HG02973 (cell line): ENCODE measurements around the gene RASGRF2.

Experiments used
- ATAC-seq: cut with Tn5 transposase; IDR thresholded peaks from one replicate; pipeline ENCODE4 v1.9.1; 2021; ENCODE audit warnings: moderate library complexity; ENCODE audit not compliant: unreplicated experiment

Gene RASGRF2

DNA sequence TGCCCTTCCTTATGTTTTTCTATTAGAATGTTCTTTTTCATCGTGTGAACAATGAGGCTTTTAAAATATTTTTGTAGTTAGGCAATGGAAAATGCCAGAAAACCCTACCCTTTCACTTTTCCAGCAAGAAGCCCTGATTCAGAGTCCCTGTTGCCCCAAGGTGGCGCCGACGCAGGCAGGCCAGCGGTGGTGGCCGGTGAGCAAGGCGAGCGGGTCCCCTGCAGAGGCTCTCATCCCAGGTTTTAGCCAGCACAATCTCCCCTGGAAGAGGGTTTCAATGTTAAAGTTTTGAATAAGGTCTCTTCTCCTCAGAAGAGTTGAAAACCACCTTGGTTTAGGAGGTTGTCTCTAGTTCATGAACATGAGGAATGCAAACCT lies 232.2 kb downstream of the RASGRF2 start:
- no peak for ATAC-seq

DNA sequence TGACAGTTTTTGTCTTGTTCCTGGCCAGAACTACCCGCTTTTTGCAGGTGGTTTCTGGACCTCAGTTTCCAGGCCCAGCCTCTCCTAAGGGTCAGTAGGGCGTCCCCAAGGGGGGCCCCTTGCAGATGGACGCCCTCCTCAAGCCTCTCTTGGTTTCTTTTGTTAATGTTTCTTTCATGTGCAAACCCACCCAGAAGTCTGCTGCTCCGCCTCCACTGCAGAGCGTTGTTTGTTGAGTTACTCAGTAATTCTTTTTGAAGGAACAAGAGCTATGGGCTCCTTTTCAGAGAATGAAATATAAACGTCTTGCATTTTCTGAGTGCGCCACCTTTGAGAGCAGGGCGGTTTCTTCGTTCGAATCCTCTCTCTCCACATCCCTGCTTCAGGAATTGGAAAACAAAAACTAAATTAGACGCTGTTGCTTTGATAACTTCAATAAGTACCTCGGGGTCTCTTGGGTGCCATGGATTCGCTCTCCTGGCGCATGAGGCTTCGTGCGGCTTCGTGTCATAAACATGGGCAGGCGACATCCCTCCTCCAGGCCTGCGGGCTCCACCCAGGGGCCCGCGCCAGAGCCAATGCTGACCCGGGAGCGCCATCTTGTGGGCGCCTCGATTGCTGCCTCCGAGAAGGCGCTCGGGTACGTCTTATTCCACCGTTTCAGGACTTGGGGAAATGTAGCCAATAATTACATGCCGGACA lies 234.6 kb downstream of the RASGRF2 start:
- peak; percentile 78 for ATAC-seq

DNA sequence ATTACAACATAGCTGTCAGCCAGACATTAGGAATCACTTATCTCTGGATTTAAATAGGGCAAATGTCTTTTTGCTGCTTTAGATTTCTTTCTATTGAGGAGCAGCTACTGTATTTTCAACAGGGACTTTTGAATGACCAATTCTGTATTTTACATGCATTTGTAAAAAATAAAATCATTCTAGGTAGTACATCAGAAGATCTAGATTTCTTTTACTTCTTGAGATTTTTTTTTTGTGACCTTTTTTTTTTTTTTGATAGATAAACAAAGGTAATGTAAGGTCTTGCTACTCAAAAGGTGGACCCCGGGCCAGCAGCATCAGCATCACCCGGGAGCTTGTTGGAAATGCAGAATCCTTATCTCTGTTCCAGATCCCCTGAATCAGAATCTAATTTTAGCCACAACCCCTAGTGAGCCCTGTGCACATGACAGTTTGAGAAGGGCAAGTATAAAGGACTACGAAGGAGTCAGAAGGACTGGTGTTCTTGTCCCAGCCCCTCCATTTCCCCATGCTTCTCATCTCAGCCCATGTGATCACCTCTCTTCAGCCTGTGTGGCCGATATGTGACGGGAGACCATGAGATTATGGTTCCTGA lies 235.3 kb downstream of the RASGRF2 start:
- no peak for ATAC-seq

DNA sequence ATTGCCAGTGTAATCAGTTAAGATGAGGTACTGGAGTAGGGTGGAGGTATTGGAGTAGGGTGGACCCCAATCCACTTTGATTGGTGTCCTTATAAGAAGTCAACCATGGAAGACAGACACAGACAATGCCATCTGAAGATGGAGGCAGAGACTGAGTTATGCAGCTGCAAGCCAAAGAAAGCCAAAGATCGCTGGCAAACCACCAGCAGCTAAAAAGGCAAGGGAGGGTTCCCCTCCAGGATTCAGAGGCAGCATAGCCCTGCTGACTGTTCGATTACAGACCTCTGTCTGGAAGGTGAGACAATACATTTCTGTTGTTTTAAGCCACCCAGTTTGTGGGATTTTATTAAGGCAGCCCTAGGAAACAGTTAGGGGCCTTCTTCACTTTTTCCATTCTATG lies 242.5 kb downstream of the RASGRF2 start:
- ATAC-seq: no peak

DNA sequence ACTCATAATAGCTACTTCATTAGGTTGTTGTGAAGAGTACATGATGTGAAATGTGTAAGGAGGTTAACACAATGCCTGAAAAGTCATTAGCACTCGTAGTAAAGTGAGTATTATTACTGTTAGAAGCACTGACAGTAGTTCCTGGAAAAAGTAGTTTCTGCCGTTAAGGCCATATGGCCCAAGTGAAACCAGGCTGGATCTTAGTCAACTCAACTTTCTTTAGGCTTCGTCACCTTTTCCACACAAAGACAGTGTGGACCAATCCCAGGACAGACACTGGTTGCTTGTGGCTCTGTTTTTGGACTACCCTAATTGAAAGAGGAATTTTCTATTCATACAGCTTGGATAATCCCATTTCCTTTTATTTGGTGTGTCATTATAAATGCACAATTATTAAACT lies 243.6 kb downstream of the RASGRF2 start:
- ATAC-seq: peak; percentile 47

DNA sequence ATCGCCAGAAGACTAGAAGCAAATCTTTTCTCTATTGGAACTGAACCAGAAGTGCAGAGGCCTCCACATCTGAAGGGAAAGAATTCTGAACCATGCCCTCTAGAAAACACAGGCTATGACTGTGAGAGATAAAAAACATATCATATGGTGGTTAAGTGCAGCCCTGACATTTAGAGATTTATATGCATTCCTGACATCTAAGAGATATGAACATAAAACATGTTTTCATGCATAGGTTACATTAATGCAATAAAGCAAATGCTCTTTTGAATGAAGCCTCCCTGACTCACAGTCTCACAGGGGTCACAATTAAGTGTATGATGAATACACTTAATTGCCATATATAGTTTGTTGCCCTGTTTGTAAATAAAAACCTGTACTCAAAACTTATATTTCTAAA lies 244.0 kb downstream of the RASGRF2 start:
- ATAC-seq: no peak

DNA sequence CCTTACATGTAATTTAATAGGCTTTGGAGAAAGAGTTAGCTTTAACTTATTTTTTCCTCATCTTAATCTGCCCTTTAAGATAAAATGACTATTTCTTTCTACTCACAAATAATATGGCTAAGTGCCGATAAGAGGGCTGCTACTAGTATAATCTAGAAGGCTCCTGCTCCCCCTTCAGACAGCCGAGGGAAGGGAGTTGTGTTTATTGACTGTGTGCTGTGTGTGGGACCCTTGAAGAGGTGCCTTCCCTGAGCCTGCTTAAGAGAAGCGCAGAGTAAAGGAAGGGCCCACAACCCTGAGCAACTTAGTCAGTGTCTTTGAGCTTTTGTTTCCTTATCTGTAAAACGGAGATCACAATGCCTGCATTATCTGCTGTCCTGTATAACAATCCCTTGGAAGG lies 244.9 kb downstream of the RASGRF2 start:
- ATAC-seq: no peak

DNA sequence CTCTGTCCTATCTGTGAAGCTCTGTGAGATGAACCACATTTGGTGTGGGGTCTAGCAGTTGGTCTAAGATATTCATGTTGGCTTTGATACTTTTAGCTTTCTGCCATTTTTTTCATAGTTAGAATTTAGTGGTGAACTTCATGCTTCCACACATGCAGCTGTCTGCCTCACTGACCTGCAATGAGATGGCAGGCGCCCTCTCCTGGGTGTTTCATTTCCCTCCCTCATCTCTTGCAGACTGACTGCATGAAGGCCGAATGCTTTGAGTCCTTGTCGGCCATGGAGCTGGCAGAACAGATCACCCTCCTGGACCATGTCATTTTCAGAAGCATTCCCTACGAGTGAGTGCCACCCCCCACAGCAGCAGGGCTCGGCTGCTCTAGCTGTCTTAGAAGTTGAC lies 246.8 kb downstream of the RASGRF2 start:
- ATAC-seq: no peak

DNA sequence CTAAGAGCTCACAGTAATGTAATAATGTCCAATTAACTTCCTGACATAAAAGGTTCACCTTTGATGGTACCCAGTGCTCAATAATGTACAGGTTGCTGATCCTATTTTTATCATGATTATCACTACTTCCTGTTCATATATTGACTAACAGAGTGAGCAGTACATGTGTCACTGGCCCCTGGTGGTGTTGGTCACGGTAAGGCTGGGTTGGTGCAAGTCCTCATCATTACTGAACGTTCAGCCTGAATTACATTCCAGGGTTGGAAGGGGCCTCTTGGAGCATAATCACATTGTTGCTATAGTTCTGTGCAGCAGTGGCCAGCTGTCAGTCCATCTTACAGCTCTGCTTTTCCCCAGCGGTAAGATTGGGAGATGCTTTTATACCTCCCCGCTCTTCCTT lies 248.7 kb downstream of the RASGRF2 start:
- ATAC-seq: no peak

DNA sequence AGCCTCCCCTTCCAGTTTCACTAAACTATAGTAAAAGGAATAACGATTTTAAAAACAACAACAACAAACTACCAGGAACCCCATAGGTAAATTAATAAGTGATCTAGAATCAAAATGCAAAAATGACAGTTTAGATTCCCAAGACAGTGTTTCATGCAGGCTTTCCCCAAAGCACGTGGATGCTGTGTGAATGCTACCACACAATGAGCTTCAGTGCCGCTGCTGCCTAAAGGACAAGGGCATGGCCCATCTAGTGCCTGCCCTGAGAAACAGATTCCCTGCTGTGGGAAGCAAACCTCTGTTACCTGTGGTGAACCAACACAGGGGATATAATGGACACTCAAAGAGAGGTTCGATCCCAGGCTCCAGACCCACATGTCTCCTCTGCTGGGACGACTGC lies 249.2 kb downstream of the RASGRF2 start:
- ATAC-seq: no peak

DNA sequence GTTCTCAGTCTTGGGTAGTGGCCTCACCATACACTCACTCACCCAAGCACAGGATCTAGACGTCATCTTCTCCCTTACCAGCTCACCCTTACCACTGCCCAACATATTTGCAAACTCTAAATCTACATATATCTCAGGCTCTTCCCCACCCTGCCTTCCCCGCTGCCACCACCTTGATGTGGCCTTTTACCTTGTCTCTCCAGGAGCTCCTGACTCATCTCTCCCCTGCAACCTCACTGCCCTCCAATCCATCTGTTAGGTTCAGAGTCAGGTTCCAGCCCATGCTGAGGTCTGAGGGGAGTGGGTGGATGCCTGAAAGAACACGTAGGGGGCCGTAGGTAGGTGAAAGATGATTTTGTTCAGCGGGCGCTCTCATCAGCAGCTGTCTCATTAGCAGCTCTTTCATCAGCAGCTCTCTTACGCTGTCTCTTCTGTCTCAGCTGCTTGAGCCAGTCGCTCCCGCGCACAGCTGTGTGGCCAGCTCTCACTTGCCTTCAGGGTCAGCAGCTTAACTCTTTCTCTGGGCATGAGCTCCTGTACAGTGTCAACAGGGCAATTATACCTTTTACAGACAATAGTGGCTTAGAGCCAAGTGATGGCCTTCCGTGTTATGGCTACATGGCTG lies 249.8 kb downstream of the RASGRF2 start:
- ATAC-seq: no peak

DNA sequence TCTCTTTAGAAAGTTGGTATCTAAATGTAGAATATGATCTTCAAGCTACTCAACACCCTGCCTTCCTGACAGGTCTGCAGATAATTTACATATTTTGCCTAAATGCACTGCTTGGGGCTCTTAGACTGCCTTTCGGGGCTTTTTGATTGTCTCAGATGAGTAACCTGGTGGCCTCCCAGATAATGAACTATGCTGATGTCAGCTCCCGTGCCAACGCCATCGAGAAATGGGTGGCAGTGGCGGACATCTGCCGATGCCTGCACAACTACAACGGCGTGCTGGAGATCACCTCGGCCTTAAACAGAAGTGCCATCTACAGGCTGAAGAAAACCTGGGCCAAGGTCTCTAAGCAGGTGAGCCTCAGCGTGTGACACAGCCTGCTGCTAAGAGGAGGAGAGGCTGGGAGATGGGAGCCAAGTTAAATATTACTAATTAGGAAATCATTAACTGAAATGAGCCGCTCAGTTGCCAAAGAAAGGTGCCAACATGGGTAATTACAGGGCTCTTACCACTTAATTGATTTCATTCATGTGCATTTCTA lies 252.1 kb downstream of the RASGRF2 start:
- no peak for ATAC-seq

DNA sequence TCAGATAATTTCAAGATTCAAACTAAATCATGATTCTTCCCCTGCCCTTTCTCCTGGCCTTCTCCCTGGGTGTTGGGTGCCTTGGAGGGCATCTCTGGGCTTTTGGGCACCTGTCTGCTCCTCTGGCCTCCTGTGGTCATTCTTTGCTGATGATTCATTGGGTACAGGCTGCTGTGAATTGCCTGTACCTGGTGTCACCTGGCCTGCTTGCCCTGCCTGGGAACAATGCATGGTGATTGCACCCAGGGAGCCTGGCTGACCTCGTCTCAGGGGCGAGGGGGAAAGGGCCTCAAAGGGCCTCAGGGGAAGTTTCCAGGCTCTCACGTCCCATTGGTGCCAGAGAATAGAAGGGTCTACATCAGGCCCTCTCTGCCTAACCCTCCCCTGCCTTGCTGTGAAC lies 252.9 kb downstream of the RASGRF2 start:
- ATAC-seq: no peak

DNA sequence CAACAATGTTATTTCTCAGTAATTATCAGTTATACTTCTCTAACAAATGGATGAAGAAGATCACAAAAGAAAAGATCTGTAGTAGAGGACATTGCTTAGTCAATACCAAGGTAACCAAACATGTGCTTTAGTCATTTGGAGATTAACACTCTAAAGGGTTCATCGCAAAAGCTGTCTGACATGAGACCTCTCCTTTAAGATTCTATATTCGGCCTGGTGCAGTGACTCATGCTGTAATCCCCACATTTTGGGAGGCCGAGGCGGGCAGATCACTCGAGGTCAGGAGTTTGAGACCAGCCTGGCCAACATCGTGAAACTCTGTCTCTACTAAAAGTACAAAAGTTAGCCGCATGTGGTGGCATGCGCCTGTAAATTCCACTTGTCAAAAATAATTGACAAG lies 254.7 kb downstream of the RASGRF2 start:
- ATAC-seq: no peak

DNA sequence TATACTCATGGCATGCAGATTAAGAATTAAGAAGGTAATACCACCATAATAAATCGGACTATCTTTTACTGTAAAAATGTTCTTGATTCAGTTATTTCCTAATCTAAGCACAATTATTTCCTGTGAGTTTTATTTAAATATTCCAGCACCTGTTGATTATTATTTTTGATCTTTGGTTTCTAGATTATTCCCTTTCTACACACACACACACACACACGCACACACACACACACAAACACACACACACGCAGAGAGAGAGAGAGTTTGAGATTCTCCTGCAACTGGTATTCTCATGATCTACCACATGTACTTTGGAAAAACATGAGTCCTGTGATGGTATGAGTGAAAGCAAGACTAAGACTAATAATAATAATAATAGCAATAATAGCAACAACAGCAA lies 256.0 kb downstream of the RASGRF2 start:
- no peak for ATAC-seq

DNA sequence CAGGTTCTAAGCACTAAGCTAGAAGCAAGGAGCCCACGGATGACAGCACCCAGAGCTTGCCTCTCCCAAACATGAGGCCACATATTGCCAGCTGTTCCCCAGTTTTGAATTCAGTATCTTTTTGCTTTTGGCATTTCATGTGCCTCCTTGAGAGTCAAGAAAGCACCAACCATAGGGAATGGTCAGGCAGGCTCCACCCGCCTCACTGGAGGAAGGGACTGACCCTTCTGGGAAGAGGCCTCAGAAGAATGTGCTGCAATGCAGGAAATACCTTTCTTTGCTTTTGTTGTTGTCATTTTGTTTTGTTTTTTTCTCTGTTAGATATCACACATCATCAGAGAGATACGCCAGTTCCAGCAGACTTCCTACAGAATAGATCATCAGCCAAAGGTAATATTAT lies 259.2 kb downstream of the RASGRF2 start:
- ATAC-seq: no peak

DNA sequence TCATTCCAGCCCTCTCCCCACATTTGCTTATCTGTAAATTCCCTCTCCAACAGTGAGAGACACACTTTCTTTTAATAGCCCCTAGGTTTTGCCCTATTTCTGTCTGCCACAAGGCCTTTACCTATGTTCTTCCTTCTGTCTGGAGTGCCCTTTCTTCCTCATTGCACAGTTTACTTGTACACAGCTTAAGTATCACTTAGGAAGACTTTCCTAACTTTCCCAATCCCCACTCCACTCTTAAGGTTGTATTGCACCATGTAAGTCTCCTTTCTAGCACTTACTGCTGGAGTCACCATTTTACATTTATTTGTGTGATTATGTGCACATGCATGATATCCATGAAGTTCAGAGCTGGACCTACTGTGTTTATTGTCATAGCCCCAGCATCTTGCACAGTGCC lies 262.1 kb downstream of the RASGRF2 start:
- ATAC-seq: no peak

DNA sequence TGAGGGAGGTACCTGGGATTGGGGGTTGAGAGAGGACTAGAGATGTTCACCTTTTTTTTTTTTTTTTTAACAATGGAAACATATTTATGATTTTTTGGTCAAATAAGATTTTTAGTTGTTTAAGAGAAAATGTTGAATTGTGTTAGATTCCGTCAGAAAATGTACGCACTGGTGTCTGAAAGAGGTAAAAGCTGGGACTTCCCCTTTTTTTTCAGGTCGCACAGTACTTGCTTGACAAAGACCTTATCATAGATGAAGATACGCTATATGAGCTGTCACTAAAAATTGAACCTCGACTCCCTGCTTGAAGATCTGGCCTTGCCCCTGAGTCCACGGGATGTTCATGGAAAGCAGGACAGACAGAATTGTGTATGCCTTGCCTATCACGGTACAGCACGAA lies 265.3 kb downstream of the RASGRF2 start:
- ATAC-seq: no peak

DNA sequence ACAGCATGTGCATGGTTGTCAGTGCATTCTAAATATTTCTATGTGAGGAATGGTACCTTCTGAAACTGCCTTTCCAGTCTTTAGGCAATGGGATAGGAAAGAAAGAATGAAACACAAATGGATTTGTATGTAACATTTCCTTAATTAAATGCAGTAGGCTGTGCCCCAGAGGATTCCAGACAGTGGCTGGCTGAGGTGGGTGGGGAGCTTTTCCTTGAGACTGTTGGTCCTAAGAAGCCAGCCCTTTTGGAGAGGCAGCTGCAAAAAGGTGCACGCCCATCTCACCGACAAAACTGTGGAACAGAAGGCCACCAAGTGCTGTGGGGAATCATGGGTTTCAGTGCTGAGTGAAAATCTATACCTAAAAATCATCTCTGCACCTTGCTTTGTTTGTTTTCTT lies 266.1 kb downstream of the RASGRF2 start:
- no peak for ATAC-seq

DNA sequence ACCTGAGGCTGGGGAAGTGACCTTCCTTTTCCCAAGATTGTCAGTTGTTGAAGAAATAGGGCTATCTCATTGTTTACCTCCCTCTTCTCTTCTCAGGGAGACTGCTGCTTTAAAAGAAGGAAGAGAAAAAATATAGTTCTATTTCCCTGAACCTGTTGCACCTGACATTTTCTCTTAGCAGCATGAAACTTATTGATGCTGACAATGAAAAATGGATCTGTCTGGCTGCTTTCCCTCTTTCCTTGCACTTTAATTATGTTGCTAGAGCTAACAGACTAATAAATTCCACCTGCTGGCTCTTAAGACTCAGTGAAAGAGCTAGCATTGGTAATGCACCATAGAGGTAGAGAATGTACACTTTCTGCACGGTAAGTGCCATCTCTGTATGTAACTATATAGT lies 266.8 kb downstream of the RASGRF2 start:
- no peak for ATAC-seq

DNA sequence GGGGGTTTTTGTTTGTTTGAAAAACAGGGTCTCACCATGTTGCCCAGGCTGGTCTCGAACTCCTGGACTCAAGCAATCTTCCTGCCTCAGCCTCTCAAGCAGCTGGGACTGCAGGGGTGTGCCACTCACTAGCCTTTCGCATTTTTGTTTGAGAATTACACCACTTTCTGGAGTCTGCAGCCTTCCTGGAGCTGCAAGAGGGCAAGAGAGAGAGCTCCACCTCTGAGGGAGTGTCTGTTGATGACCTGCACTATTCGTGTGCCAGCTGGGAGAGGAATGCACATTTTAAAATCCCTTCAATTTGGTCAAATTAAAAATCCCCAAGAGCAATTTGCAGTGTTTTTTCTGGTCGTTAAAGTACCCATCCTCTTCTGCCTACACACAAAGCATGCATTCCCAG lies 267.9 kb downstream of the RASGRF2 start:
- ATAC-seq: no peak

DNA sequence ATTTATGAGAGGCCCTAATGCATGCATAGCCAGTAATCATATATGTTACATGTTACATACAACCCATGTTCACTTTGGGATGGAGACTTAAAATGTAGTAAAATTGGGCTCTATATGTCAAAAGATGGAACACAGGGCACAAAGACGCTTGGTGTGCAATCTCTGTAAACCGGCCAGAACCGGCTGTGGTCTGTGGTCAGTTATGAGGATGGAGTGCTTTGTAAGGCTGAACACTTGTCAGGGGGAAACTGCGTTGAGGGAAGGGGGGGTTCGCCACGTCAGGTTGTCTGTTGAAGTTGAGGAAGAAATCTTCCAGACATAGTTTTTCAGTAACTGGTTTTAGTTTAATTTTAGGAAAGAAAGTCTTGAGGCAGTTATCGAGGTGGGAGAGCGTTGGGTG lies 270.3 kb downstream of the RASGRF2 start:
- ATAC-seq: no peak
